HG03045 (cell line): Measurements from ENCODE around the gene YPEL5.
"Not testable (repeated sequence)": the region's sequence is repeated elsewhere in the genome, so short reads cannot be mapped to it uniquely, and the experiment has no call there.

Experiments used
- ATAC-seq: cut with Tn5 transposase; IDR thresholded peaks from one replicate; pipeline ENCODE4 v1.9.1; 2021; ENCODE audit warnings: mild to moderate bottlenecking, moderate library complexity; ENCODE audit not compliant: unreplicated experiment

YPEL5 gene

DNA sequence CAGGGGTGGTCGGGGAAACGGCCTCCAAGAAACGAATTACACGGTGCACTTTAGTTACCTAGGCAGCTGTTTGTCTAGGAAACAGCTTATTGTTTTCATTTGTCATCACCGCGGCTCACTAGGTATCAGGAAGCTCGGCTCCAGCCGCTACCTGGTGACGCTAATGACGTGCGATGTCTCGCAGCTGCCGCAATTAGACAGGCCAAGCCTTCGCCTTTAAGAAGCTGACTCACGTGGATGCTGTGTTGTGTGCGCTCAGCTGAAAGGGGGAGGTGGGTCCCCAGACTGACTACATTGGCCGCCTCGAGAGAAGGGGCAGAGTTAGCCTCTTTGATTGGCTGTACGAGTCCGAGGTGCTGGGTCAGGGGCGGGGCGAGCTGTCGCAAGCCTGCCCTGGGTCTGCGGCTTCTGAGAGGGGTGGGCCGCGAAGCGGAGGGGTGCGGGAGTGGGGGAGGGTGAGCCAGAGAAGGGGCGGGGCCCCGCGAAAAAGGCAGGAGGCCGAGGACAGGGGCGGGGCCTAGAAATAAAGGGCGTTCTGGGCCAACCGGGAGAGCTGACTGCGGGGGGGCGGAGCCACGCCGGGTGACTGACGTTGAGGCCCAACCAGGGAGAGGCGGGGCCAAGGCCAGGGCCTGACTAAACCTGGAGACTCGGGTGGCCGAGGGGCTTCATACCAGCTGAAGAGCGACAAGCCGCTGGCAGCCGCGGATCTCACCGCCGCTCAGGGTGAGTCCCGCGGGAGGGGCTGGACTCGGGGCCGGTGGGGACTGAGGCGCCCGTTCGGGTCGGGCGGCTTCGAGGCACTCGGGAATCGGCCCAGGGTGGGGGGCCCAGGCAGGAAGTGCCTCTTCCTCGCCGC, at the start of gene YPEL5:
YPEL5 (plus strand) TSS at position 671 of the 859 bp plus-strand sequence. CDS start 9,645 bp downstream, outside the sequence.
- ATAC-seq = peak; percentile 94

DNA sequence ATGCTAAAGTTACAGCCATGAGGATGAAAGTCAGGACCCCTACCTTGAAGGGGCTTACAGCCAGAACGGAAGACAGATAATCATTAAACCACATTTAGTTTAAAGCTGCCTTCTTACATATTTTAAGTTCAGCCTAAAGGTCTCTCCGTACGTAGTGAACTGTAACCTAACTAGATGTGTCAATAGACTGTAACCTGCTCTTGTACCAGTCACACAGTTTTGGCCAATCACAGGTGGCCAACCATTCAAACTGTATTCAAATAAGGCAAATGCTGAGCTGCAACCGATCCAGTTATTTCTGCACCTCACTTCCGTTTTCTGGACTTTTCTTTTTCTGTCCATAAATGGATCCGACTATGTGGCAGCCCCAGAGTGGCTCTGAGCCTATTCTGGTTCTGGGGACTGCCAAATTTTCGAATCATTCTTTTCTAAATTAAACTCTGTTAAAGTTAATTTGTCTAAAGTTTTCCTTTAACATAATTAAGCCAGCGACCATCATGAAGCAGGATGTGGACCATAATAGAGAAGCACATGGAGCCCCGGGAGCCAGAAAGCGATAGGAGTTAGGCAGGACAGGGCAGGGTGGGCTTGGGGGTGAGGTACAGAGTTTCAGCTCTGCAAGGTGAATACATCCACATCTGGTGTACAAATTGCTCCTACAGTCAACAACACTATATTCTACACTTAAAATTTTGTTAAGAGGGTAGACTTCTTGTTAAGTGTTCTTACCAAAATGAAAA, 48.4 kb upstream of the YPEL5 start:
- no peak for ATAC-seq

DNA sequence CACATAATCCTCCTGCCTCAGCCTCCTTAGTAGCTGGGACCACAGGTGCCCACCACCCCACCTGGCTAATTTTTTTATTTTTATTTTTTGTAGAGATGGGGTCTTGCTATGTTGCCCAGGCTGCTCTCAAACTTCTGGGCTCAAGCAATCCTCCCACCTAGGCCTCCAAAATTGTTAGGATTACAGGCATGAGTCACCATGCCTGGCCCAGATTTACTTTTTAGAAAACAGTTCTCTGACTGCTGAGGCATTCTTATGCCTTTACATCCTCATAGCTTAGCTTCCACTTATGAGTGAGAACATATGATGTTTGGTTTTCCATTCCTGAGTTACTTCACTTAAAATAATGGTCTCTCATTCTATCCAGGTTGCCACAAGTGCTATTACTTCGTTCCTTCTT, 47.4 kb upstream of the YPEL5 start:
- not testable (repeated sequence) for ATAC-seq

DNA sequence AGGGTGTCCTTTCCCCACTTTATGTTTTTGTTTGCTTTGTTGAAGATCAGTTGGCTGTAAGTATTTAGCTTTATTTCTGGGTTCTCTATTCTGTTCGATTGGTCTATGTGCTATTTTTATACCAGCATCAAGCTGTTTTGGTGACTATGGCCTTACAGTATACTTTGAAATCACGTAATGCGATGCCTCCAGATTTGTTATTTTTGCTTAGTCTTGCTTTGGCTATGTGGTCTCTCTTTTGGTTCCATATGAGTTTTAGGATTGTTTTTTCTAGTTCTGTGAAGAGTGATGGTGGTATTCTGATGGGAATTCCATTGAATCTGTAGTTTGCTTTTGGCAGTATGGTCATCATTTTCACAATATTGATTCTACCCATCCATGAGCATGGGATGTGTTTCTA, 46.1 kb upstream of the YPEL5 start:
- ATAC-seq = not testable (repeated sequence)

DNA sequence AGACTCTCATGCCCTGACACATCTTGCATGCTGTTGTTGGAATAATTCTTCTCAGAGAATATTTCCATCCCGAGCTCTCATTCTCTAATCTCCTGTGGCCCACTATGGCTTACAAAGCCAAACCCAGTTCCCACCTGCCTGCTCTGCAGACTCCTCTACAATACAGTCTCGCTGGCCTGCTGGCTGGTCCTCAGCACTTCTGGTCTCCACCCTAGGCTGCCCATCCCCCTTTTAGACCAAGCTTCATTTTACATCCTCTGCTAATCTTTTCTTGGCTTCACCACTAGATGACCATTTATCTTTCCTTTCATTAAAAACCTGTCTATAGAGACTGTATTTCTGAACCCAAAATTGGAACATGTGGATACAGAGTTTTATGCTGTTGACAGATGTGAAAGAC, 42.5 kb upstream of the YPEL5 start:
- ATAC-seq = no peak

DNA sequence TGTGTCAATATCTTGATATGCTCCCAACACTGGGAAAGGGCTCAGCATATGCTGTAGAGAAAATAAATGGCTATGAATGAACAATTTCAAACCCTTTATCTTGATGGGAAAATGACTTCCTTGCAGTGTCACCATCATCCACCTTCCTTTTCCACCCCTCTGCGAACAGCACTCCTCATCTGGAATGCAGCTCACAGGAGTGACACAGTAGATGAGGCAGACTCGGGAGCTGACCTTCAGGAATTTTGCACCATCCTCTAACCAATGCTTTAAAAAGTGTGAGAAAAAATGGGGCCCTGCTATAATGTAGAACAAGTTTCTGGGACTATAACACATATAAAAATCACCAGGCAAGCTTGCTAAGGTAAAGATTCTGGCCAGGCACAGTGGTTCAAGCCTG, 41.3 kb upstream of the YPEL5 start:
- no peak for ATAC-seq

DNA sequence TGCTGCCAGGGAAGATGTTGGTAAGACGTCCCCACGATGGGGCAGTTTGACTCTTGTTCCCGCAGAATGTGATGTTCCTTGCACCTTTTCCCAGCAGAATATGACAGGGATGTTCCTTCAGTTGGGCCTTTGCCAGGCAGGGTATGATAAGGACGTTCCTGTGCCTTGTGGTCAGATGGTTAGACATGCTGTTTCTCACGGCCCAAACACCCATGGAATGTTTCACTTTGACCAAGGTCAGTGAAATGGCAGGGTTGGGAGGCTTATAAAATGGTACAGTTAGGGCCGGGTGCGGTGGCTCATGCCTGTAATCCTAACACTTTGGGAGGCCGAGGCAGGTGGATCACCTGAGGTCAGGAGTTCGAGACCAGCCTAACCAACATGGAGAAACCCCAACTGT, 40.3 kb upstream of the YPEL5 start:
- ATAC-seq = no peak

DNA sequence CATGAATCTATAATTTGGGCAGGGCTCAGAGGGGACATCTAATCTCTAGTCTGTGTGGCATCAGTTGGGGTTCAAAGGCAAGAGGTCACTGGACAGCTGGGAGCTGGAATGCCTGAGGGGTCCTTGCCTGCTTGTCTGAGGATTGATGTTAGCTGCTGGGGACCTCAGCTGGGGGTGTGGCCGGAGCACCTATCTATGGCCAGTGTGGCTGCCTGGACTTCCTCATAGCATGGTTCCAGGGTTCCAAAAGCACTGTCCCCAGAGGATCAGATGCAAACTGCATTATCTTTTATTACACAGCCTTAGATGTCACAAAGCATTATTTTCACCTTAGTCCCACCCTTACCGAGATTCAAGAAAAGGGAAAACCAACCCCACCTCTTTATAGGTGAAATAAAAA, 38.6 kb upstream of the YPEL5 start:
- no peak for ATAC-seq

DNA sequence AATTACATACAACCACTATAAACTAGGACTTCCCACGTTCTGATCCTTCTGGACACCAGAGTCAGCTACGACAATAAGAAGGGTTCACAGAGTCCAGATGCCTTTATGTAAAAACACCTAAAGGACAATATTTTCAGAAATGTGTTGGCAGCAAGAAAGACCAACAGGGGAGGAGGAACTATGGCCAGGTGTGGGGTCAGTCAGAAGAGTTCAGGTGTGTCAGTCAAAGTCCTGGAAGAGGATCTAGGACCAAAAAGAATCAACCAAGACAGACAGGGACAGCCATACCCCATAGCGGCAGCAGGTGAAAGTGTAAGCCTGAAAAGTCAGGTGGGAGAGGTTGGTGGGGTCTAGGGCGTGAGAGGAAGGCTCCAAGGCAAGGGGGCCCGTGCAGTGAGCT, 38.0 kb upstream of the YPEL5 start:
- ATAC-seq = no peak

DNA sequence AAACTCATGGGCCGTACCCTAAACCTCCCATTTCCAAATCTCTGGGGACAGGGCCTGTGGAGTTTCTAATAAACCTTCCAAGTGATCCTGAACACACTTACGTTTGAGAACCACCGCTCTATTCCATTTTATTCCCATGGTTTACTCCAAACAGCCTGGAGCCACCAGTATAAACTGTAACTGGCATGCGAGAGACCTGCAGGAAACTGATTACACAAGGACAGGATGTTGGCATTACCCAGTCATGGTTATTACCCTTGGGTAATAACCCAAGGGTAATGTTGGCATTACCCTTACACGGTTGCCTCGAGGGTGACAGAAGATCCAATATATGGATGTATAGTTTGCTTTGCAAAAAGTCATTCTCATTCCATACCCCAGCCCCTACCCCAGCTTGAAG, 37.0 kb upstream of the YPEL5 start:
- ATAC-seq = no peak

DNA sequence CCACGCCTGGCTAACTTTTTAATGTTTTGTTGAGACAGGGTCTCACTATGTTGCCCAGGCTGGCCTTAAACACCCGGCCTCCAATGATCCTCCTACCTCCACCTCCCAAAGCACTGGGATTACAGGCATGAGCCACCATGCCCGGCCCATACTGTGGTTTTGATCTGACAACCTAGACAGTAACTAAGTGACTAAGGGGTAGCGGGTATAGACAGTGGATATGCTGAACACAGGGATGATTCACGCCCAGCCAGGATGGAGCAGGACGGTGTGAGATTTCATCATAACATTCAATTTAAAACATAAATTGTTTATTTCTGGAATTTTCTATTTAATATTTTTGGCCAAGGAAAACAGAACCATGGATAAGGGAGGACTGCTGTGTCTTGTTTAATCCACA, 36.0 kb upstream of the YPEL5 start:
- ATAC-seq = no peak

DNA sequence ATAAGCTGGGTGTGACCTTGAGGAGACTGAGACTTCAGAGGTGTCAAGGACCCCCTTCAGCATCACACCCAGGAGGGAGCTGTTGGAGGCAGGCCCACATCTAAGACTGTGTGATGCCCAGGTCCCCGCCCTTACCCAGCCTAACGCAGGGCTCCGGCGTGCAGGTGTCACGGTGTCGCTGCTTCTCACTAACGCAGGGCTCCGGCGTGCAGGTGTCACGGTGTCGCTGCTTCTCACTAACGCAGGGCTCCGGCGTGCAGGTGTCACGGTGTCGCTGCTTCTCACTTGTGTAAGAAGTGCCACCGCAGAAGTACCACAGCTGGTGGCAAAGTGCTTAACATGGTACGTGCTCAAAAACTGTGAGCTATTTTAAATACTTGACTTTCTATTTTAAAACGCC, 35.6 kb upstream of the YPEL5 start:
- not testable (repeated sequence) for ATAC-seq

DNA sequence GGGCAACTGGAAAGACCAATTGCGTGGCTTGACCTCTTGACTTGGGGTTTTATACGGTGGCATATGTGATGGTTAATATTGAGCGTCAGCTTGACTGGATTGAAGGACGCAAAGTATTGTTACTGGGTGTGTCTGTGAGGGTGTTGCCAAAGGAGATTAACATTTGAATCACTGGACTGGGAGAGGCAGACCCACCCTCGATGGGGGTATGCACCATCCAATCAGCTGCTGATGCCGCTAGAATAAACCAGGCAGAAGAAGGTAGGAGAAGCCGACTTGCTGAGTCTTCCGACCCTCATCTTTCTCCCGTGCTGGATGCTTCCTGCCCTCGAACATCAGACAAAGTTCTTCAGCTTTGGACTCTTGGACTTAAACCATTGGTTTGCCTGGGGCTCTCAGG, 34.2 kb upstream of the YPEL5 start:
- no peak for ATAC-seq

DNA sequence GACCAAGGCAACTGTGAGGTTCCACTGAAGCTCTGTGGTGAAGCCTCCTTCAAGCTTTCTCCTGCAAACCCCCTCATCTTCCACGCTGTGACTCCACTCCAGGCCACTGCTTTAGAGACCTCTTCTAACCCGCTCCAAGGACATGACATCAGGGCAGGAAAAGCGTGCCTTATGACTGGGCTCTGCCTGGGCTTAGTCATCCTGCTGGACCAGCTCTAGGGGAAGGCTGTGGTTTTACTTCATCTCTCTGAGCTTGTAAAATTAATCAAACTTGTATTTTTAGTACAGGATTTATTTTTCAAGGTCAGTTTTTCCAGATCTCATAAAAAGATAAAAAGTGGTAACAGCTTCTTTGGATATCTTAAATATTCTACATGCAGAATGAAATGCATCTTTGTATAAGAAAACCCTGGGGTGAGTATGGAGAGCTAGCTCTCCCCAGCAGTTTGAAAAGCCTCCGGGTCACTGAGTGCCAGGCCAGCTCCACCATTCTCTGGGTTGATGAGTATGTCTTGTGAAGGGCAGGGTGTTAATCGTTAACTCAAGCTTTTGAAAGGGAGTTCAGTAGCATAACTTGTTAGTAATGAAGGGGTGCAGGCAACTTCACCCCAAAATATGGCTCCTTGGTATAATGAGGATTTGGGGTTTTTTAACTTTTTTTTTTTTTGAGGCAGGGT, 33.1 kb upstream of the YPEL5 start:
- ATAC-seq = no peak

DNA sequence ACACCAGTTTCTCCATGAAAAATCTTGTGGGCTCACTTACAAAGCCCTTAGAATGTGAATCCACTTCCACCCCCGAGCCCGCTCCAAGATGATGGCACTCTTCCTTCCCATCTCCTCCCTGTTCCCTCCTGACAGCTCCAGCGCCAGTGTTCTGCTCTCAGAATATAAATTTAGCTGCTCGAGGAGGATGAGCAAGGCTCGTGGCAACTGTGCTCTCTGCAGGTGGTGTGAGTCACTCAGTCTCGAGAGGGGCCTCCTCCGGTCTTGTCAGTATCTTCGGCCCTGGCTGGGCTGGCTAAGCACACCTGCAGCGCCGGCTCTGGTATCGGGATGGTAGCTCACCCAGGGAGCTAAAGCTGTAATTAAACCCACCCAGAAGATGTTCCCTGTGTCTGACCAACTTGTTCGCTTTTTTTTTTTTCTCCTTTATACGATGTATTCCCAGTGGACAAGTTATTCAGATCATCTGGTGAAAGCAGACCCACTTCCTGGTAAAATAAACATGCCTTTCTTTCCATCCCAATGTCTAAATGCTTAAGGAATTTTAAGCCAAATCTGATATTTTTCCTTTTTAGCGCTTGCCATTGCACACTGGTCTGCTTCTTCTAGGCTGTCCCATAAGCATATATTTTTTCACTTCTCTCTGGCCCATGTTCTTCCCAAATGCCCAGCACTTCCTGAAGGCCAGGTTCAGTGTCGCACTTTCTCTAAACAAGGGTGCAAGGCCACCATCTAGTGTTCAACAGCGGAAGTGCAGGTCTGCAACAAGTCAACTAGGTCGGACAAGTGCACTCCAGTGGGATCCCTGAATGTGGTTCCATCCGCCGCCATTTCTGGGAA, 31.4 kb upstream of the YPEL5 start:
- ATAC-seq = no peak

DNA sequence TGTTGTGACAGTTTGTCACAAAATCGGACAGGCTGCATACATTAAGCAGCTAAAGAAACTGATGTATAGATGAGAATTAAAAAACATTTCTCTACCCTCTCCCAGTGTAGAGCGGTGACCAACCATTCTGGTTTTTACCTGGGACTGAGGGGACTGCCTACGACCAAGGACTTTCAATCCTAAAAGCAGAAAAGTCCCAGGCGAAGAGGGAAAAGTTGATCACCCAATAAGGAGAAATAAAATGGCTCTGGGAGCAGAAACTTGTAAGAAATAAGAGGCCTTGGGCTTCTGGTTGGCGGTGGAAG, 30.9 kb upstream of the YPEL5 start:
- no peak for ATAC-seq

DNA sequence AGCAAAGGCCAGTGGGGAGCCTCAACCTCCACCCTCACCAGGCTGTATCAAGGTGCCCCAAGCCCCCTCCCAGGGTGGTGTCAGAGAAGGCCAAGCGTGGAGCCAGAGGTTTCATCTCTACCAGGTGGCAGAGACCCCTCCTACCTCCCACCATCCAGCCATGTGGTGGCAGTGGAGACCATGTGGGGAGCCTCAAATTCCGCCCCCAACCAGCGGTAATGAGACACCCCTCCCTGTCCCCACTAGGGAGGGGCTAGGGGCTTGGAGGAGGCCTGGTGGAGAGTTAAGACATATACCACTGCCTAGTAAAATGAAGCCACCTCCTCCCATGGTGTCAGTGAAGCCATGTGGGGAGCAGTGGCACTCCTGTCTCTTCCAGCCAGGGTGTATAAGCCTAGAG, 24.4 kb upstream of the YPEL5 start:
- no peak for ATAC-seq

DNA sequence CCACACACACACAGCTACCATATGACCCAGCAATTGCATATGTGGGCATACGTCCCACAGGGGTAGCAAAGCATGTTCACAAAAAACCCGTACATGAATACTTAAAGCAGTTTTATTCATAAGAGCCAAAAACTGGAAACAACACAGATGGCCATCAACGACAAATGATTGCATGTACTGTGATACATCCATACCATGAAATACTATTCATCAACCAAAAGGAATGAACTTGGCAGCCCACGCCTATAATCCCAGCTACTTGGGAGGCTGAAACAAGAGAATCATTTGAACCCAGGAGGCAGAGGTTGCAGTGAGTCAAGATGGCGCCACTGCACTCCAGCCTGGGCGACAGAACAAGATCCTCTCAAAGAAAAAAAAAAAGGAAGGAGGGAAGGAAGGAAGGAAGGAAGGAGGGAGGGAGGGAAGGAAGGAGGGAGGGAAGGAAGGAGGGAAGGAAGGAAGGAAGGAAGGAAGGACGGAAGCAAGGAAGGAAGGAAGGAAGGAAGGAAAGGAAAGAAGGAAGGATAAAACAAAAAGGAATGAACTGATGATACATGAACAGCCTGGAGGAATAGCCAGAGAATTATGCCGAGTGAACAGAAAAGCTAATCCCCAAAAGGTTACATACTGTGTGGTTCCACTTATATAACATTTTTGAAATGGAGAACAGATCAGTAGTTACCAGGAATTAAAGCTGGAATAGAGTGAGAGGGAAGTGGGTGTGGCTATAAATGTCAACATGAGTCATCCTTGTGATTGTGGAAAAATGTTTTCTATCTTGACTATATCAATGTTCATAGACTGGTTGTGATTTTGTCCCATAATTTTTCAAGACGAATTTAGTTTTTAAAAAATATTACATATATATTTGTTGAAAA, 19.6 kb upstream of the YPEL5 start:
- no peak for ATAC-seq

DNA sequence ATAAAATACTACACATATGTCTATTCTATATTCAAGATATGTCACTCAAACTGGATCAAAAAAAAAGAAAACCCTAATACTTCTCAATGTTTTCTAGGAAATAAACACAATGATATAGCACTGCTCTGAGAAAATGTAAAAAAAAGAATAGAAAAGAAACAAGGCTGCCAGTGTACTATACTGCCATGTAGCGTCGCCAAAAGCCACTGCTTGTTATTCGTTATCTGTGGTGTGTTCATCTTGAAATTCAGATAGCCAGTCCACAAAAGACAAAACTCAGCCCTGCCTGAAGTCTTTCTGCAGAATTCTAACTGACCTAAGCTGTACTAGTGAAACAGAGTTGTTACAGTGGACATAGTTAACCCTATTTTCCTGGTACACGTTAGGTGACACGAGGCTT, 12.2 kb upstream of the YPEL5 start:
- no peak for ATAC-seq

DNA sequence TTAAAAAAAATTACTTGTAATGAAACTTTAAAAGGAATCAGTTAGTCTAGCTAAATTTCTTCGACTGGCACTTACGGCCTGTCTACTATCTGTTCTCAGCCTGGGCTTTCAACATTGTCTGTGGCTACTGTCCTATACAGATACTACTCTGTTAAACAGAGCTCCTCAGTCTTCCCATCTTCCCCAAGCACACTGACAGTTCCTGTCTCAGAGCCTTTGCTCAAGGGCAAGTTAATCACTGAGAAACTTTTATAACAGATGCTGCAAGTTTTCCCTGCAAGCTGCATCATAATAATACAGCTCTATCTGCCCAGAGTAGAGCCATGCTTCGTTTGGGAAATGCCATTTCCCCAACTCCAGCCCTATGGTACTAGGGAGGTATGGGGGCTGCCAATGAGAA, 11.3 kb upstream of the YPEL5 start:
- ATAC-seq = no peak
